MCF 10A (cell line): ENCODE measurements around the gene YWHAE. TPM values are rescaled to one million over a fixed set of nuclear protein-coding genes. Genes with fewer than 3 reads are reported as not detected.
"Not testable (repeated sequence)": the region's sequence is repeated elsewhere in the genome, so short reads cannot be mapped to it uniquely, and the experiment has no call there.

Experiments used
- BruUV-seq: library from RNA; stranded (reverse); fragments of 400-500 nt; replicated peaks from 2 replicates; lab custom pipeline; 2021; lab: Mats Ljungman, UMichigan
- CTCF ChIA-PET: fragments of 300-600 bp; sonication (Branson Sonifier 250); formaldehyde crosslinking; extraction: SDS; loops from one replicate; lab custom pipeline; 2021; ENCODE audit warnings: antibody characterized with exemption, inconsistent platforms; lab: Yijun Ruan, JAX
- POLR2A ChIA-PET: fragments of 300-600, 350-650 bp; sonication (Branson Sonifier 250); formaldehyde crosslinking; extraction: SDS; loops from one replicate; lab custom pipeline; 2020; ENCODE audit warnings: antibody characterized with exemption, inconsistent platforms; lab: Yijun Ruan, JAX
- DNase-seq: peaks from one replicate; pipeline ENCODE4 v3.0.0-alpha.2; 2018; ENCODE audit not compliant: unreplicated experiment
- H3K27ac Mint-ChIP-seq: one replicate; pipeline ENCODE4 v1.8.0; 2022; ENCODE audit warnings: mild to moderate bottlenecking, low read depth, mixed read lengths; ENCODE audit not compliant: unreplicated experiment
- H3K27me3 Mint-ChIP-seq: one replicate; pipeline ENCODE4 v1.8.0; 2022; ENCODE audit warnings: mixed read lengths; ENCODE audit not compliant: insufficient read depth, unreplicated experiment
- H3K36me3 Mint-ChIP-seq: one replicate; pipeline ENCODE4 v1.8.0; 2022; ENCODE audit warnings: mild to moderate bottlenecking, moderate library complexity, mixed read lengths; ENCODE audit not compliant: insufficient read depth, unreplicated experiment
- H3K4me1 Mint-ChIP-seq: one replicate; pipeline ENCODE4 v1.8.0; 2022; ENCODE audit warnings: mixed read lengths; ENCODE audit not compliant: insufficient read depth, unreplicated experiment
- H3K4me3 Mint-ChIP-seq: one replicate; pipeline ENCODE4 v1.8.0; 2022; ENCODE audit warnings: mild to moderate bottlenecking, moderate library complexity, mixed read lengths; ENCODE audit not compliant: unreplicated experiment
- H3K9me3 Mint-ChIP-seq: one replicate; pipeline ENCODE4 v1.8.0; 2022; ENCODE audit warnings: mixed read lengths; ENCODE audit not compliant: unreplicated experiment
- intact Hi-C: fragments of 100-400 bp; cut with micrococcal nuclease; formaldehyde crosslinking; loops from 2 replicates; pipeline ENCODE4 v1.14.1; 2022
- total RNA-seq: library from RNA; stranded (reverse); gene quantifications from 2 replicates; pipeline ENCODE4 v1.2.3, GENCODE V29; 2022
- TF ChIP-seq, protein P1 (sequence below): fragments of 200-600 bp; IDR thresholded peaks from one replicate; pipeline ENCODE4 v1.8.0; 2022; ENCODE audit warnings: antibody characterized with exemption, mild to moderate bottlenecking; ENCODE audit not compliant: unreplicated experiment

YWHAE gene
- total RNA-seq, 1 experiment from 2014 or later, result 813 TPM

GRCh38 chr17:1398028-1398427, 2.0 kb downstream of the YWHAE start:
- Mint-ChIP-seq H3K27me3 (no peaks in the 10 kb centered on the region), H3K9me3 (no peaks in the 10 kb centered on the region), H3K27ac (peak overlapping the region; percentile 100), H3K4me1 (peaks cover 11% of the 10 kb centered on the region), H3K36me3 (peaks cover 62% of the 10 kb centered on the region), H3K4me3 (peak overlapping the region; percentile 92)
- ChIA-PET POLR2A (interaction anchor here (0.6 to 2.6 kb wide), 20 partner anchors 10 to 886 kb away, joined by 3 to 30 read pairs (median 4); partner anchors contain the start of genes CRK and INPP5K), CTCF (interaction anchor here (1.0 to 1.2 kb wide), 2 partner anchors 33 to 119 kb away, joined by 3 to 6 read pairs; partner anchors contain the start of gene INPP5K)
- intact Hi-C loops, result no loop called here
- no TSS peak for BruUV-seq
- no peak for DNase-seq
- TF ChIP-seq, protein P1, sequence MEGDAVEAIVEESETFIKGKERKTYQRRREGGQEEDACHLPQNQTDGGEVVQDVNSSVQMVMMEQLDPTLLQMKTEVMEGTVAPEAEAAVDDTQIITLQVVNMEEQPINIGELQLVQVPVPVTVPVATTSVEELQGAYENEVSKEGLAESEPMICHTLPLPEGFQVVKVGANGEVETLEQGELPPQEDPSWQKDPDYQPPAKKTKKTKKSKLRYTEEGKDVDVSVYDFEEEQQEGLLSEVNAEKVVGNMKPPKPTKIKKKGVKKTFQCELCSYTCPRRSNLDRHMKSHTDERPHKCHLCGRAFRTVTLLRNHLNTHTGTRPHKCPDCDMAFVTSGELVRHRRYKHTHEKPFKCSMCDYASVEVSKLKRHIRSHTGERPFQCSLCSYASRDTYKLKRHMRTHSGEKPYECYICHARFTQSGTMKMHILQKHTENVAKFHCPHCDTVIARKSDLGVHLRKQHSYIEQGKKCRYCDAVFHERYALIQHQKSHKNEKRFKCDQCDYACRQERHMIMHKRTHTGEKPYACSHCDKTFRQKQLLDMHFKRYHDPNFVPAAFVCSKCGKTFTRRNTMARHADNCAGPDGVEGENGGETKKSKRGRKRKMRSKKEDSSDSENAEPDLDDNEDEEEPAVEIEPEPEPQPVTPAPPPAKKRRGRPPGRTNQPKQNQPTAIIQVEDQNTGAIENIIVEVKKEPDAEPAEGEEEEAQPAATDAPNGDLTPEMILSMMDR, result no peak

DNA sequence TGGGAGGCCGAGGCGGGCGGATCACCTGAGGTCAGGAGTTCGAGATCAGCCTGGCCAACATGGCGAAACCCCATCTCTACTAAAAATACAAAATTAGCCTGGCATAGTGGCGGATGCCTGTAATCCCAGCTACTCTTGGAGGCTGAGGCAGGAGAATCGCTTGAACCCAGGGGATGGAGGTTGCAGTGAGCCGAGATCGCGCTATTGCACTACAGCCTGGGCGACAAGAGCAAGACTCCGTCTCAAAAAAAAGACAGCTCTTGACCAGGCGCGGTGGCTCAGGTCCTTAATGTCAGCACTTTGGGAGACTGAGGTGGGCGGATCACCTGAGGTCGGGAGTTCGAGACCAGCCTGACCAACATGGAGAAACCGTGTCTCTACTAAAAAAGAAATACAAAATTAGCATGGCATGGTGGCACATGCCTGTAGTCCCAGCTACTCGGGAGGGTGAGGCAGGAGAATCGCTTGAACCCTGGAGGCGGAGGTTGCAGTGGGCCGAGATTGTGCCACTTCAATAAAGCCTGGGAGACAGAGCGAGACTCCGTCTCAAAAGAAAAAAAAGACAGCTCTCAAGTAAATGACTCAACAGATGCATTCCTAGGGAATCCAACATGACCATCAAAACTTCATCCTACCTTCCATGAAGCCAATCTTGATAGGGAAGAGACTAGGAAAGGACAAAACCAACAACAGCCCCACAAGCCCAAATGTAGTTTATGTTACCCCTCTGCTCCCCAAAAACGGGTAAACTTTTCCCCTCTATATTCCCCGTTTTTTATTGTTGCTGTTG, 4.0 kb downstream of the YWHAE start:
- ChIA-PET CTCF (interaction anchor here (0.8 to 1.5 kb wide), 4 partner anchors 28 to 120 kb away, joined by 3 to 10 read pairs (median 5); partner anchors contain the start of gene INPP5K), POLR2A (interaction anchor here (0.7 to 2.6 kb wide), 5 partner anchors 8 to 474 kb away, joined by 3 to 30 read pairs (median 9); partner anchors contain the start of gene INPP5K)
- H3K4me3 Mint-ChIP-seq, H3K27ac Mint-ChIP-seq, DNase-seq, BruUV-seq, H3K27me3 Mint-ChIP-seq, H3K9me3 Mint-ChIP-seq, intact Hi-C loops: not testable (repeated sequence)
- Mint-ChIP-seq H3K36me3 (peaks cover 70% of the 10 kb centered on the region), H3K4me1 (peaks cover 11% of the 10 kb centered on the region)

- H3K9me3 Mint-ChIP-seq, result no peaks in the 10 kb centered on the region
- intact Hi-C loops, result no loop called here
- H3K4me3 Mint-ChIP-seq, result no peak overlapping the region
- H3K36me3 Mint-ChIP-seq, result peaks cover 55% of the 10 kb centered on the region
- TF ChIP-seq, protein P1, result no peak
- H3K4me1 Mint-ChIP-seq, result peaks cover 9% of the 10 kb centered on the region
- H3K27me3 Mint-ChIP-seq, result no peaks in the 10 kb centered on the region
- BruUV-seq, result no TSS peak
- ChIA-PET CTCF (interaction anchor here (0.9 to 3.9 kb wide), 5 partner anchors 9 to 118 kb away, joined by 3 to 28 read pairs (median 4); partner anchors contain the start of gene YWHAE), POLR2A (interaction anchor here (0.6 to 2.9 kb wide), 9 partner anchors 8 to 125 kb away, joined by 3 to 35 read pairs (median 5); partner anchors contain the start of genes INPP5K and YWHAE)
- DNase-seq, result no peak
- no peak overlapping the region for H3K27ac Mint-ChIP-seq
Measured at GRCh38 chr17:1391577-1391976, 8.4 kb downstream of the YWHAE start.

GRCh38 chr17:1390432-1391367, 9.3 kb downstream of the YWHAE start:
- H3K27me3 Mint-ChIP-seq, result no peaks in the 10 kb centered on the region
- H3K4me1 Mint-ChIP-seq, result peaks cover 9% of the 10 kb centered on the region
- BruUV-seq, result no TSS peak
- POLR2A ChIA-PET, result interaction anchor here (0.8 to 2.9 kb wide), 10 partner anchors 9 to 126 kb away, joined by 3 to 35 read pairs (median 6); partner anchors contain the start of genes INPP5K and YWHAE
- no peak for DNase-seq
- H3K4me3 Mint-ChIP-seq, result no peak overlapping the region
- CTCF ChIA-PET, result interaction anchor here (0.6 to 3.9 kb wide), 4 partner anchors 10 to 28 kb away, joined by 3 to 28 read pairs (median 6); partner anchors contain the start of gene YWHAE
- no peak overlapping the region for H3K27ac Mint-ChIP-seq
- no peaks in the 10 kb centered on the region for H3K9me3 Mint-ChIP-seq
- H3K36me3 Mint-ChIP-seq, result peaks cover 49% of the 10 kb centered on the region
- TF ChIP-seq, protein P1, result no peak
- intact Hi-C loops, result no loop called here

DNA sequence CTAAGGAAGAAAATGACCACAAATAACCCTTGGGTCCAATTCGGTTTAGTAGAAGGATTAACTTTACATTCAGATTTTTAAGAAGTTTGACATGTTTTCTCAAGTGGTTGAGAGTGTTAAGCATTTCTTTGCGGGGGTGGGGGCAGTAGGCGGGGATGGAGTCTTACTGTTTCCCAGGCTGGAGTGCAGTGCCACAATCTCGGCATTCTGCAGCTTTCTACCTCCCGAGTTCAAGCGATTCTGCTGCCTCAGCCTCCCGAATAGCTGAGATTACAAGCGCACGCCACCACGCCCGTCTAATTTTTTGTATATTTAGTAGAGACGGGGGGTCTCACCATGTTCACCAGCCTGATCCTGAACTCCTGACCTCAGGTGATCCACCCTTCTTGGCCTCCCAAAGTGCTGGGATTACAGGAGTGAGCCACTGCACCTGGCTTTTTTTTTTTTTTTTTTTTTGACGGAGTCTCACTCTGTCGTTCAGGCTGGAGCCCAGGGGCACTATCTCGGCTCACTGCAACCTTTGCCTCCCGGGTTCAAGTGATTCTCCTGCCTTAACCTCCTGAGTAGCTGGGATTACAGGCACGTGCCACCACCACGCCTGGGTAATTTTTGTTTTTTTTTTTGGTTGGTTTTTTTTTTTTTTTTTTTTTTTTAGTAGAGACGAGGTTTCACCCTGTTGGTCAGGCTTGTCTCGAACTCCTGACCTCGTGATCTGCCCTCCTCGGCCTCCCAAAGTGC, 12.4 kb downstream of the YWHAE start:
- H3K27ac Mint-ChIP-seq, intact Hi-C loops, H3K4me3 Mint-ChIP-seq, H3K9me3 Mint-ChIP-seq, CTCF ChIA-PET, H3K4me1 Mint-ChIP-seq, BruUV-seq, DNase-seq, H3K27me3 Mint-ChIP-seq: not testable (repeated sequence)
- peaks cover 29% of the 10 kb centered on the region for H3K36me3 Mint-ChIP-seq
- POLR2A ChIA-PET, result interaction anchor here (0.7 to 2.3 kb wide), 5 partner anchors 10 to 153 kb away, joined by 3 to 10 read pairs (median 7); partner anchors contain the start of gene YWHAE
